Parietal lobe (tissue), 2 donors: ENCODE measurements around the gene RPL32. TPM values are rescaled to one million over a fixed set of nuclear protein-coding genes. Genes with fewer than 3 reads are reported as not detected.

ENCODE experiments used
- small RNA-seq: library from RNA; depleted of rRNA; stranded (forward); fragments of <200 nt; gene quantifications from one replicate; pipeline ENCODE3, GENCODE V24; 2014; ENCODE audit warnings: low replicate concordance
- total RNA-seq: library from RNA; depleted of rRNA; stranded (reverse); fragments of >200 nt; gene quantifications from one replicate; pipeline ENCODE4 v1.2.3, GENCODE V29; 2014

The RPL32 gene
- 1,335 TPM for total RNA-seq

GRCh38 chr3:12841149-12841969, at the start of gene RPL32:
Gene RPL32, minus strand, starts transcription at chr3:12841565. Its CDS starts 1,328 bp downstream, at chr3:12840237.

GRCh38 chr3:12796171-12797123, 44.9 kb downstream of the RPL32 start, which contains the start of gene CAND2:
Gene CAND2, plus strand, starts transcription at chr3:12796680. Its CDS starts 41 bp downstream, at chr3:12796721.

Small RNA genes within 50 kb of the gene (small RNA-seq; reads per million reads assigned to genes)
- not detected for gene AC034198.1

Other genes starting within 250 kb of the RPL32 start
- 316 TPM for gene RAF1, start 177.4 kb downstream of the RPL32 start, total RNA-seq
- gene TMEM40, start 82.3 kb downstream of the RPL32 start, total RNA-seq: not detected
- gene CAND2, start 44.9 kb downstream of the RPL32 start, total RNA-seq: 25.7 TPM
- gene IQSEC1, start 231.9 kb upstream of the RPL32 start, total RNA-seq: 32.9 TPM